Left ventricle myocardium inferior (tissue), 1 donor: ENCODE data around the gene AK4. TPM values are rescaled to one million over a fixed set of nuclear protein-coding genes. Genes with fewer than 3 reads are reported as not detected.
A peak's percentile ranks its signal among the peaks of the same experiment; 100 is the strongest.

Experiments
- DNase-seq: peaks from one replicate; pipeline ENCODE4 v3.0.0-alpha.2; 2020
- H3K27ac ChIP-seq: fragments of 200-600 bp; replicated peaks from 2 replicates; pipeline ENCODE4 v1.8.0; 2021
- H3K27me3 ChIP-seq: fragments of 200-600 bp; 2 replicates; pipeline ENCODE4 v1.8.0; 2021; ENCODE audit warnings: low read depth
- H3K36me3 ChIP-seq: fragments of 200-600 bp; 2 replicates; pipeline ENCODE4 v1.8.0; 2021
- H3K4me1 ChIP-seq: fragments of 200-600 bp; 2 replicates; pipeline ENCODE4 v1.8.0; 2021
- H3K4me3 ChIP-seq: fragments of 200-600 bp; 2 replicates; pipeline ENCODE4 v1.8.0; 2021; ENCODE audit warnings: mild to moderate bottlenecking, moderate library complexity
- H3K9me3 ChIP-seq: fragments of 200-600 bp; replicated peaks from 2 replicates; pipeline ENCODE4 v1.8.0; 2021
- intact Hi-C: fragments of 100-400 bp; cut with micrococcal nuclease; formaldehyde crosslinking; loops from one replicate; pipeline ENCODE4 v1.11.0; 2022
- total RNA-seq: library from RNA; stranded (reverse); fragmentation: NEBNext Ultra II Directional; extraction: Animal tissue kit (Norgen Biotek cat#: 25700); gene quantifications from one replicate; pipeline ENCODE4 v1.2.1, GENCODE V29; 2021
- TF ChIP-seq, protein P1 (sequence below): fragments of 200-600 bp; IDR thresholded peaks from 2 replicates; pipeline ENCODE4 v1.8.0; 2021; ENCODE audit warnings: antibody characterized with exemption, mild to moderate bottlenecking, borderline replicate concordance
- donor health status: DM: no; HTN: yes; CAD: no; lungs with severe emphysema.

AK4 gene
- total RNA-seq, 1 donor from 2014 or later, result 168 TPM

DNA sequence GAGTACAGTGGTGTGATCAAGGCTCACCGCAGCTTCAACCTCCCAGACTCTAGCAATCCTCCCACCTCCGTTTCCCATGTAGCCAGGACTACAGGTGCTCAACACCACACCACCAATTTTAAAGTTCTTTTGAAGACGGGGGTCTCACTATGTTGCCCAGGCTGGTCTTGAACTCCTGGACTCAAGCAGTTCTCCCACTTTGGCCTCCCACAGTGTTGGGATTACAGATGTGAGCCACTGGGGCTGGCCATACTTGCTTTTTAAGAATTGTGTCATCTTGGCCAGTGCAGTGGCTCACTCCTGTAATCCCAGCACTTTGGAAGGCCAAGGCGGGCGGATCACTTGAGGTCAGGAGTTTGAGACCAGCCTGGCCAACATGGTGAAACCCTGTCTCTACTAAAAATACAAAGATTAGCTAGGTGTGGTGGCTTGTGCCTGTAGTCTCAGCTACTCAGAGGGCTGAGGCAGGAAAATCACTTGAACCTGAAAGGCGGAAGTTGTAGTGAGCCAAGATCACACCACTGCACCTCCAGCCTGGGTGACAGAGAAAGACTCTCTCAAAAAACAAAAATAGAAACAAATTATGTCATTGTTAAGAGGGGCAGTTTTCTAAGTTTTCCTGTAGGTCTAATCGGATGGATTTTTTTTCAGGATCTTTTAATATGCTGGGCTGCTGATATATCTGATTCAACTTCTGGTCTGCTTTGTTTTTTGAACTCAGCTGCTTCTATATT, 18.7 kb downstream of the AK4 start:
- intact Hi-C loops, result no loop called here
- no peak for DNase-seq
- TF ChIP-seq, protein P1, sequence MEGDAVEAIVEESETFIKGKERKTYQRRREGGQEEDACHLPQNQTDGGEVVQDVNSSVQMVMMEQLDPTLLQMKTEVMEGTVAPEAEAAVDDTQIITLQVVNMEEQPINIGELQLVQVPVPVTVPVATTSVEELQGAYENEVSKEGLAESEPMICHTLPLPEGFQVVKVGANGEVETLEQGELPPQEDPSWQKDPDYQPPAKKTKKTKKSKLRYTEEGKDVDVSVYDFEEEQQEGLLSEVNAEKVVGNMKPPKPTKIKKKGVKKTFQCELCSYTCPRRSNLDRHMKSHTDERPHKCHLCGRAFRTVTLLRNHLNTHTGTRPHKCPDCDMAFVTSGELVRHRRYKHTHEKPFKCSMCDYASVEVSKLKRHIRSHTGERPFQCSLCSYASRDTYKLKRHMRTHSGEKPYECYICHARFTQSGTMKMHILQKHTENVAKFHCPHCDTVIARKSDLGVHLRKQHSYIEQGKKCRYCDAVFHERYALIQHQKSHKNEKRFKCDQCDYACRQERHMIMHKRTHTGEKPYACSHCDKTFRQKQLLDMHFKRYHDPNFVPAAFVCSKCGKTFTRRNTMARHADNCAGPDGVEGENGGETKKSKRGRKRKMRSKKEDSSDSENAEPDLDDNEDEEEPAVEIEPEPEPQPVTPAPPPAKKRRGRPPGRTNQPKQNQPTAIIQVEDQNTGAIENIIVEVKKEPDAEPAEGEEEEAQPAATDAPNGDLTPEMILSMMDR, result no peak

DNA sequence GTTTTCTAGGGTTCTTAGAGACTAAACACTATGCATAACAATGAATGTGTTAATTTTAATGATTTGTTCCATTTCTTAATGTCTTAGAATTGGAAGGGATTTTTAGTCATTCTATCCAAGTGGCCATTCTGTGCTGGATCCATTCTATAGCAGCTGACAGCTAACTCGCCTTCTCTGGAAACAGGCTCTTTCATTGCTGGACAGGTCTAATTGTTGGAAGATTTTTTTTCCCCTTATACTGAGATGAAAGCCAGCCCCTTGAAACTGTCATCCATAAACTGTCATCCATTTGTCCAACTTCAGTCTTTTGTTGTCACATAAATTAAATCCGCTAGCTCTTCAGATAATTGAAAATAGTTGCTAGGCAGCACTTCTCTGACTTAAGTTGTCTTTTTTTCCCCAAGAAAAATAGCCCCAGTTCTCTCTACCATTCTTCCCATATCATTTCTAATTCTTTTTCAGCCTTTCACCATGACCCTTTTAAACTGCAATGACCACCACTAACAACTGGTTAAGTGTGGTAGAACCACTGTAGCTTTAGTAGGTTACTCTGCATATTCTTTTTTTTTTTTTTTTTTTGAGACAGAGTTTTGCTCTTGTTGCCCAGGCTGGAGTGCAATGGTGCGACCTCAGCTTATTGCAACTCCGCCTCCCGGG, 19.7 kb downstream of the AK4 start:
- intact Hi-C loops, result no loop called here
- Histone ChIP-seq H3K9me3 (no peaks in the 10 kb centered on the region), H3K36me3 (no peaks in the 10 kb centered on the region), H3K4me3 (no peak overlapping the region), H3K27ac (peak overlapping the region; percentile 93), H3K4me1 (peaks cover 92% of the 10 kb centered on the region), H3K27me3 (no peaks in the 10 kb centered on the region)
- TF ChIP-seq, protein P1, result no peak
- no peak for DNase-seq

More for the DNA sequence above, 18.7 kb downstream of the AK4 start:
- Histone ChIP-seq H3K27ac (peak overlapping the region; percentile 93), H3K36me3 (no peaks in the 10 kb centered on the region), H3K4me3 (no peak overlapping the region), H3K4me1 (peaks cover 87% of the 10 kb centered on the region), H3K9me3 (no peaks in the 10 kb centered on the region), H3K27me3 (no peaks in the 10 kb centered on the region)

DNA sequence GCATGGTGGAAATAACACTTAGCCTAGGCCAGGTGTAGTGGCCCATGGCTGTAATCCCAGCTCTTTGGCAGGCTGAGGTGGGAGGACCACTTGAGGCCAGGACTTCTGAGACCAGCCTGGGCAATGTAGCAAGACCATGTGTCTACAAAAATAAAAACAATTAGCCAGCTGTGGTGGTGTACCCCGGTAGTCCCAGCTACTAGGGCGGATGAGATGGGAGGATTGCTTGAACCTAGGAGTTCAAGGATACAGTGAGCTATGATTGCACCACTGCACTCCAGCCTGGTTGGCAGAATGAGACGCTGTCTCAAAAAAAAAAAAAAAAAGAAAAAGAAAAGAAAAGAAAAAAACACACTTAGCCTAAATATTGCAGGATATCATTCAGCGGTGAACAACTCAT, 20.9 kb downstream of the AK4 start:
- Histone ChIP-seq H3K9me3 (no peaks in the 10 kb centered on the region), H3K27ac (peak overlapping the region; percentile 93), H3K4me3 (no peak overlapping the region), H3K27me3 (no peaks in the 10 kb centered on the region), H3K36me3 (no peaks in the 10 kb centered on the region), H3K4me1 (peaks cover 92% of the 10 kb centered on the region)
- TF ChIP-seq, protein P1, result no peak
- DNase-seq, result no peak
- intact Hi-C loops, result no loop called here

DNA sequence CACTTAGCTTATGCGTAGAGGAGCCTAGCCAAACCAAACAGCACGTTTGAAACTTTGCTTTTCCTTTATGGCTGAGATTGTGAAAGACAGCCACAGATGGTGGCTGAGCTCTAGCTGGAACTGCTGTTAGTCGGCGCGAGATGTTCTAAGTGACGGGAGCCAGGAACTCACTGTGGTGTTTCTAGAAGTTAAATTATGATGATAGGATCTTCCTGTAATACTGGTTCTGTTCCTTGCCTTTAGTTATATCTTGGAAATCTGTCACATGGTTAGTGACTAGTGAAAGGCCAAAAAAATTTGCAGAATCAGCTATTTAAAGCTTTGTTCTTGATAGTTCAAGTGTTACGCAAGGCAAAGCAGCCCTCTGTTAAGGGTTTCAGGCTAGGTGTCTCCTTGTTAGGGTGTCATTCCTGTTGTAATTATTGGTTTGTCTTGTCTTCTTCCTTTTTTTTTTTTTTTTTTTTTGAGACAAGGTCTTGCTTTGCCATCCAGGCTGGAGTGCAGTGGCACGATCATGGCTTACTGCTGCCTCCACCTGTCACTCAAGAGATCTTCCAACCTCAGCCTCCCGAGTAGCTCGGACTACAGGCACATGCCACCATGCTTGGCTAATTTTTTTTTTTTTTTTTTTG, 22.6 kb downstream of the AK4 start:
- H3K36me3 ChIP-seq, result no peaks in the 10 kb centered on the region

DNA sequence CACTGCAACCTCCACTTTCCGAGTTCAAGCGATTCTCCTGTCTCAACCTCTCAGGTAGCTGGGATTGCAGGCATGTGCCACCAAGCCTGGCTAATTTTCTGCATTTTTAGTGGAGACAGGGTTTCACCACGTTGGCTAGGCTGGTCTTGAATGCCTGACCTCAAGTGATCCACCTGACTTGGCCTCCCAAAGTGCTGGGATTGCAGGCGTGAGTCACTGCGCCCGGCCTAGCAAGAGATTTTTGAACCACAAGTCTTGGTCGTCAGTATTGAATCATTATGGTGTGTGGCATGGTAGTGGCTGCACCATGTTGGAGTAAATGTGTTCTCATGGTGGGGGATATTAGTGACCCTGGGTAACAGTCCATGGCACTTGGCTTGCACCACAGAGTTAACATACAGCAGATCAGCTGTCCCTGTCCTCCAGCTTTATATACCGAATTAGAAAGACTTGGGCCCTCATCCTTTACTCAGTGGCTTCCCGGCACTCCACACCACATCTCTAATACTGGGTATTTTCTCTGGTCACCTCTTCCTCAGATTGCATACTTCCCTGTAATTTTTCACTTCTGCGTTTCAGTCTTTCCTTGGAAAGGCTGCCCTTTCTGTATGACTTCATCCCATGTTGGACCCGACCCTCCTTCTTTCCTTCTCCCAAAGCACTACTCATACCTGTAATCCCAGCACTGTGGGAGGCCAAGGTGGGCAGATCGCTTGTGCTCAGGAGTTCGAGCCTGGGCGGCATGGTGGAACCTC, 25.1 kb downstream of the AK4 start:
- TF ChIP-seq, protein P1, result no peak
- Histone ChIP-seq H3K9me3 (no peaks in the 10 kb centered on the region), H3K36me3 (no peaks in the 10 kb centered on the region), H3K27ac (peak overlapping the region; percentile 93), H3K4me3 (no peak overlapping the region), H3K27me3 (no peaks in the 10 kb centered on the region), H3K4me1 (peaks cover 92% of the 10 kb centered on the region)
- intact Hi-C loops, result no loop called here
- DNase-seq, result no peak

More for the DNA sequence above, 22.6 kb downstream of the AK4 start:
- intact Hi-C loops, result no loop called here
- Histone ChIP-seq H3K27ac (peak overlapping the region; percentile 93), H3K9me3 (no peaks in the 10 kb centered on the region), H3K4me1 (peaks cover 91% of the 10 kb centered on the region), H3K27me3 (no peaks in the 10 kb centered on the region), H3K4me3 (no peak overlapping the region)
- peak; percentile 32 for DNase-seq
- TF ChIP-seq, protein P1, result no peak
